Adrenal gland (tissue), 12 donors: Measurements from ENCODE around the gene ITCH. TPM values are rescaled to one million over a fixed set of nuclear protein-coding genes. Genes with fewer than 3 reads are reported as not detected.

Experiments used
- DNase-seq, 7 donors: peaks; one replicate each; pipeline ENCODE4 v3.0.0-alpha.2; 2019 to 2020
- H3K27ac ChIP-seq, 5 donors: fragments of 200-600 bp; sonication (generic) in 4 of 5; 1 replicate in 3 of 5; 2 replicates in 2 of 5; pipeline versions ENCODE4 v1.5.1 to v1.8.0; 2016 to 2020; ENCODE audit warnings: mild to moderate bottlenecking in 1 of 5
- H3K27me3 ChIP-seq: fragments of 200-600 bp; 2 replicates; pipeline ENCODE4 v1.8.0; 2021
- H3K36me3 ChIP-seq, 2 donors: fragments of 200-600 bp; replicated peaks in 1 of 2; 1 replicate in 1 of 2; 2 replicates in 1 of 2; pipeline versions ENCODE4 v1.5.1 to v1.8.0; 2018 to 2022
- H3K4me1 ChIP-seq, 2 donors: fragments of 200-600 bp; replicated peaks in 1 of 2; 1 replicate in 1 of 2; 2 replicates in 1 of 2; pipeline versions ENCODE4 v1.5.1 to v1.8.0; 2018 to 2021
- H3K4me3 ChIP-seq, 4 donors: fragments of 200-600 bp; sonication (generic) in 3 of 4; one replicate each; pipeline ENCODE4 v1.5.1; 2016 to 2018
- H3K9me3 ChIP-seq, 3 donors: fragments of 200-600 bp; sonication (generic) in 1 of 3; replicated peaks in 1 of 3; 1 replicate in 2 of 3; 2 replicates in 1 of 3; pipeline versions ENCODE4 v1.5.1 to v1.8.0; 2016 to 2021
- POLR2A ChIP-seq, 2 donors: fragments of 450-650 bp; IDR thresholded peaks; one replicate each; pipeline ENCODE4 v1.6.1; 2017; ENCODE audit warnings: antibody characterized with exemption in 2 of 2, mild to moderate bottlenecking in 2 of 2, moderate library complexity in 1 of 2
- WGBS, 4 donors: extraction: QIAGEN DNeasy Blood & Tissue Kit in 2 of 4; methylation state at CpG; one replicate each; pipeline versions ENCODE4 v1.1.5 to v1.1.7; 2013 to 2017; 5-methylcytosine and 5-hydroxymethylcytosine counted together
- intact Hi-C, 2 donors: fragments of 100-400 bp; cut with DNase I; formaldehyde crosslinking; loops; one replicate each; pipeline versions ENCODE4 v1.14.1 to v1.15.0; 2022 to 2023
- polyA plus RNA-seq, 3 donors: library from polyadenylated mRNA; stranded (reverse); fragments of 200-250 nt in 2 of 3; fragments of 350-450 nt in 1 of 3; fragmentation: Illumina TruSeq in 1 of 3; extraction: RNeasy Lipid Tissue Mini Kit (QIAGEN cat#74804) in 1 of 3; gene quantifications; one replicate each; pipeline ENCODE4 v1.2.3, GENCODE V29; 2013 to 2014
- total RNA-seq, 9 donors: library from RNA; depleted of rRNA in 4 of 9; stranded (reverse); fragments of >200 nt in 4 of 9; fragments of 120-200 nt in 1 of 9; fragmentation: NEBNext Ultra II Directional in 1 of 9; extraction: Animal tissue kit (Norgen Biotek cat#: 25700) in 1 of 9; gene quantifications; one replicate each; pipeline versions ENCODE4 v1.1.0 to v1.2.4, GENCODE V29; 2013 to 2023
- TF ChIP-seq, protein P1 (sequence below), 6 experiments: fragments of 450-650 bp in 4 of 6; fragments of 200-600 bp in 2 of 6; sonication (generic) in 1 of 6; IDR thresholded peaks; 1 replicate in 5 of 6; 2 replicates in 1 of 6; pipeline versions ENCODE4 v1.5.1 to v1.8.0; 2016 to 2021; ENCODE audit warnings: antibody characterized with exemption in 6 of 6, mild to moderate bottlenecking in 2 of 6, moderate library complexity in 1 of 6
- donor health status: healthy with polysubstance abuse.
- donor health status: Bipolar disorder and iron deficiency.
- donor health status: DM: yes; HTN: yes; CAD: no.
- donor health status: DM: no; HTN: no; CAD: no.
- donor health status: DM: no; HTN: no; CAD: no.
- donor health status: DM: yes; HTN: yes; CAD: no.

Gene ITCH
- total and polyA plus RNA-seq, 12 donors = 5.8 to 67.6 (median 52.7) TPM

GRCh38 chr20:34535857-34536256 lies 172.8 kb downstream of the ITCH start:
- Histone ChIP-seq H3K4me1 (no peaks in the 10 kb centered on the region), H3K27ac (no peak overlapping the region), H3K27me3 (no peaks in the 10 kb centered on the region), H3K9me3 (no peaks in the 10 kb centered on the region), H3K4me3 (no peak overlapping the region), H3K36me3 (peaks cover 0 to 71% of the 10 kb centered on the region in 2 donors)
- intact Hi-C loops = no loop called here
- WGBS, 4 donors = 94 to 100% (median 96%) methylated on average over 2 of the region's 2 CpGs
- TF ChIP-seq, protein P1, sequence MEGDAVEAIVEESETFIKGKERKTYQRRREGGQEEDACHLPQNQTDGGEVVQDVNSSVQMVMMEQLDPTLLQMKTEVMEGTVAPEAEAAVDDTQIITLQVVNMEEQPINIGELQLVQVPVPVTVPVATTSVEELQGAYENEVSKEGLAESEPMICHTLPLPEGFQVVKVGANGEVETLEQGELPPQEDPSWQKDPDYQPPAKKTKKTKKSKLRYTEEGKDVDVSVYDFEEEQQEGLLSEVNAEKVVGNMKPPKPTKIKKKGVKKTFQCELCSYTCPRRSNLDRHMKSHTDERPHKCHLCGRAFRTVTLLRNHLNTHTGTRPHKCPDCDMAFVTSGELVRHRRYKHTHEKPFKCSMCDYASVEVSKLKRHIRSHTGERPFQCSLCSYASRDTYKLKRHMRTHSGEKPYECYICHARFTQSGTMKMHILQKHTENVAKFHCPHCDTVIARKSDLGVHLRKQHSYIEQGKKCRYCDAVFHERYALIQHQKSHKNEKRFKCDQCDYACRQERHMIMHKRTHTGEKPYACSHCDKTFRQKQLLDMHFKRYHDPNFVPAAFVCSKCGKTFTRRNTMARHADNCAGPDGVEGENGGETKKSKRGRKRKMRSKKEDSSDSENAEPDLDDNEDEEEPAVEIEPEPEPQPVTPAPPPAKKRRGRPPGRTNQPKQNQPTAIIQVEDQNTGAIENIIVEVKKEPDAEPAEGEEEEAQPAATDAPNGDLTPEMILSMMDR (IDR thresholded peaks at IDR 0.05) = no peak
- TF ChIP-seq POLR2A (IDR thresholded peaks at IDR 0.05) = no peak
- no peak for DNase-seq

DNA sequence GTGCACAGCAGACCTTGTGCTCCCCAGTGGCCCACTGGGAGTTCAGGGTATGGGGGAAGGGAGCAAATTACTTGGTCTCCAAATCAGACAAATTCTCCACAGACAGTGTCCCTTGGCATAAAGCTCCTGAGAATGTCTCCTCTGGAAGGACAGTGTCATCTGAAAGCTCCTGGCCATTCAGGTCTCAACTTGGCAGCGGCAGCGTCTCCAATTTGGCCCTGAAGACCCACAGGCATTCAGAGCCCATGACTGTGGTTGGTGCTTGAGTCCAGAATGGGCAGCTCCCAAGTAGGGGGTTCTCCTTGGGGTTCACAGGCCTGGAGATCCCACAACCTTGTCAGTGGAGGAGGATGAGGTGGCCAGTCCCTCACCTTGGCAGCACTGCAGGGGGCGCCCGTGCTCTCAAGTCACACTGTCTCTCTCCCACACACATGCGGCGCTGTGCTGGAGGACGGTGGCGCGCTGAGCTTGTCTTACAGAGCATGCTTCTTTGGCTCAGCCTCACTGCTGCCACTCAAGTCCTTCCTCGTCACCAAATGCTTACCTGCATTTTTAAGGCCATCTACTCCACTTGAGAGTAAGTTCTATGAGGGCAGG lies 173.8 kb downstream of the ITCH start:
- Histone ChIP-seq H3K4me3 (no peak overlapping the region), H3K27ac (no peak overlapping the region), H3K36me3 (peaks cover 0 to 80% of the 10 kb centered on the region in 2 donors), H3K9me3 (no peaks in the 10 kb centered on the region), H3K27me3 (no peaks in the 10 kb centered on the region), H3K4me1 (no peaks in the 10 kb centered on the region)
- intact Hi-C loops = no loop called here
- TF ChIP-seq POLR2A (IDR thresholded peaks at IDR 0.05) = no peak
- TF ChIP-seq, protein P1 (IDR thresholded peaks at IDR 0.05) = peak in 4 of 6 experiments; percentile 4 to 42 (median 36)
- 65 to 82% (median 77%) methylated on average over 8 to 10 of the region's 10 CpGs for WGBS, 4 donors
- peak in 5 of 7 donors; percentile 35 to 73 (median 45) for DNase-seq

- intact Hi-C loops = no loop called here
- H3K9me3 ChIP-seq = no peaks in the 10 kb centered on the region
- no peak overlapping the region for H3K27ac ChIP-seq
- H3K27me3 ChIP-seq = no peaks in the 10 kb centered on the region
- DNase-seq = no peak
- no peaks in the 10 kb centered on the region for H3K4me1 ChIP-seq
- no peak overlapping the region for H3K4me3 ChIP-seq
- H3K36me3 ChIP-seq = peaks cover 0 to 79% of the 10 kb centered on the region in 2 donors
- no peak for TF ChIP-seq POLR2A (IDR thresholded peaks at IDR 0.05)
- TF ChIP-seq, protein P1 (IDR thresholded peaks at IDR 0.05) = no peak
- WGBS, 4 donors = 86 to 89% (median 88%) methylated on average over 4 to 8 of the region's 8 CpGs
These were observed 174.6 kb downstream of the ITCH start for GRCh38 chr20:34537651-34538050.

DNA sequence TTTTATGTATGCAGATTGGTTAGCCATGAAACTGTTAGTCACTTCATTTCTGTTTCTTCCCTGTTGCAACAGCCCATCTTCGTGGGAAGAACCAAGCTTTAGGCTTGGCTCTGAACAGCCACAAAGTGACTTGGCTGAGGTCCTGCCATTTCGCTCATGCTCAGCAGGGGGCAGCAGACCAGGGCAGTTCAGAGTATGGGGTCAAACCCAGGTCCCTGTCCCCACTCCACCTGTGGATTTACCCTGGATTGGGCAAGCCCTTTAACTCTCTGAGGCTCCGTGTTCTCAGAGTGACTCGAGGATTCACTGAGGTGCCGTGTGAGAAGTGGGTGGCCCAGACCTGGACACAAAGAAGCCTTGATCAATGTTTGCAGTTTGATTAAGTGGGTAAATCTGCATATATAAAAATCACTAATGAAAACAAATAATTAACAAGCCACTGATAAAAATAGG lies 175.6 kb downstream of the ITCH start:
- Histone ChIP-seq H3K4me1 (no peaks in the 10 kb centered on the region), H3K36me3 (peaks cover 0 to 68% of the 10 kb centered on the region in 2 donors), H3K4me3 (no peak overlapping the region), H3K9me3 (no peaks in the 10 kb centered on the region), H3K27me3 (no peaks in the 10 kb centered on the region), H3K27ac (no peak overlapping the region)
- WGBS, 4 donors = 37 to 52% (median 49%) methylated on average over 4 to 5 of the region's 5 CpGs
- peak; percentile 48 to 80 (median 62) for DNase-seq
- no peak for TF ChIP-seq POLR2A (IDR thresholded peaks at IDR 0.05)
- TF ChIP-seq, protein P1 (IDR thresholded peaks at IDR 0.05) = peak; percentile 49 to 72 (median 68)
- intact Hi-C loops = no loop called here
